HPDE6-E6E7 (cell line): ENCODE results near the gene ELOVL3.
"Not testable (repeated sequence)": the region's sequence is repeated elsewhere in the genome, so short reads cannot be mapped to it uniquely, and the experiment has no call there.

Source experiments
- DNase-seq: peaks from one replicate; pipeline ENCODE4 v3.0.0; 2011; ENCODE audit warnings: missing footprints; ENCODE audit errors: extremely low spot score

The ELOVL3 gene

DNA sequence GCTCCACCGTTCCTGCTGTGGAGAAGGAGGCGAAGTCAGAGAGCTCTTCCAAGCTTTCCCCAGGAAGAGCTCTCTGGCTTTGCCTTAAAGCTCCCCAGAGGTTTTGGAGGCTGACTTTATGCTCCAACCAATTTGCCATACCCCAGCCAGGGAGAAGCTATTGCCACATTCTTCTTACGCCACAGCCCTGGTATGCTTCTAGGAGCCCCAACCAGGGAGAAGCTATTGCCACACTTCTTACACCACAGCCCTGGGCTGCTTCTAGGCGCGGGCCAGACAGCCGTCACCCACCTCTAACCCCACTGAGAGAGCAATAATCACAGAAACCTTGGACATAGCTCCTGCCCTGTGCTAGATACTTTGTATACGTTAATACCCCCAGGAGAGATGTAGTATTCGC is 951 bp downstream of the ELOVL3 start:
- DNase-seq, result no peak

DNA sequence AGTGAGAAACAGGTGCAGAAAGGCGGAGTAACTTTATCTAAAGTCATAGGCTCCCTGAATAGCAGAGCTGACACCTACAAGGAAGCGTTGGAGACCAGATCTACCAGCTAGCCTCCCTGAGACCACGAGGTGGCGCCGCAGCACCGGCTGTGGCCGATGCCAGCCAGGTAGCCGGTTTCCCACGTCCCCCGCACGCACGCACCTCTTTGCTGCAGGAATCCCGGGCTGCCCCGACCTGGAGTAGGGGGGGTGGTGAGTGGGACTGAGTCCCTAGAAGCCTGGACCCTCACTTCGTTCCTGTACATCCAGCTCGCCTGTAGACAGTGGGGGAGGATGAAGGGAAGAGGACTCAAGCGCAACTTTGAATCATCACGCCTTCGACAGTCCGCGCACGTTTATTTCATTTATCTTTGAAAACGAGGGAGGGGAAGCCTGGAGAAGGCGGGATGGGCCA is 3.7 kb downstream of the ELOVL3 start:
- peak; percentile 75 for DNase-seq

- peak; percentile 59 for DNase-seq
These were observed 4.3 kb downstream of the ELOVL3 start for GRCh38 chr10:102230264-102230860.

DNA sequence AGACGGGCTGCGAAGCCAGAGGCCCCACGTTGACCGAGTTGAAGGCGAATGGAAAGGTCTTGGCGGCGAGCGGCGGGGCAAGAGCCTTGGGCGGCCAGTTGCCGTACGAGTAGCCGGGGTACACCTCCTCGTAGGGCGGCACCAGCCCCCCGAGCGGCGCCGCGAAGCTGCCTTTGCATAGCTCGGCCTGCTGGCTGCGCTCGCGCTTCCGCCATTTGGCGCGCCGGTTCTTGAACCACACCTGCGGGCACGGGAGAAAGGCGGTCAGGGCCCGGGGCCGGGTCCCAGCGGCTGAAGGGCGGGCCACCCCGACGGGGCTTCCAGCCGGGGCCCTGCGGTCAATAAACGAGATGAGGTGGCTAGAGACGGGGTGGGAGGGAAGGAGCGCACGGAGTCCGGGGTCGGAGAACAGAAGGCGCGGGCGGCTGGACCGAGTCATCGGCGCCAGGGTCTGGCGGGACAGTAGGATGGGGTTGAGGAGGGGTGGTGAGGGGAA is 4.8 kb downstream of the ELOVL3 start:
- DNase-seq, result peak; percentile 27

- DNase-seq, result peak; percentile 71
These were observed 5.5 kb downstream of the ELOVL3 start for GRCh38 chr10:102231357-102232318.

- no peak for DNase-seq
These were observed 7.9 kb downstream of the ELOVL3 start for GRCh38 chr10:102233997-102234396.

DNA sequence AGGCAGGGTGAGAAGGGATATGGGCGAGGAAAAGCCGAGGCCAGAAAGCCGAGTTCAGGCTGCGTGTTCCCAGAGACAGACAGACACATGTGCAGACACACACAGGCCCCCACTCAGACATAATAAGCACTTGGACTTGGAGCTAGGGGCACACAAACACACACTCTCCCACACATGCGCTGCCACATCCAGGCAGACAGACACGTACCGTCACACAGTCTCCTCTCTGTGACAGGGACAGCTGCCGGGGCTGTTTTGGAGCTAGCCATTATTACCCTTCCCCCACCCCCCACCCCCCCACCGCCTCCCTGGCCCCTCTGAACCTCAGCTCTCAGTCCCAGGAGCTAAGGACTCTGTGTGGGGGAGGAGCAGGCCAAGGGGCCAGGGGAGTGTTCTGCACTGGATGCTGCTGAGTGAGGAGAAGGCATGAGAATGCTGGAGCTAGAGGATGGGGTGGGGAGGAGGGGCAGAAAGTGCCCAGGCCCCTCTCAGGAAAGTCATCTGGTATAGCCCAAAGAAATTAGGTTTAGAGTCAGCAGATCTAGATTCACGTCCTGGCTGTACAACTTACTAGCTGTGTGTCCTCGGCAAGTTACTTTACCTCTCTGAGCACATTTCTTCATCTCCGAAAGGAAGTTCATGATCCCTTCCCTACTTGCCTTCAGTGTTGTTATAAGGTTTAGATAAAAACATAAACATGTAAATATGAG is 8.9 kb downstream of the ELOVL3 start:
- DNase-seq, result no peak

- peak; percentile 80 for DNase-seq
These were observed 9.5 kb downstream of the ELOVL3 start for GRCh38 chr10:102235598-102235920.

DNA sequence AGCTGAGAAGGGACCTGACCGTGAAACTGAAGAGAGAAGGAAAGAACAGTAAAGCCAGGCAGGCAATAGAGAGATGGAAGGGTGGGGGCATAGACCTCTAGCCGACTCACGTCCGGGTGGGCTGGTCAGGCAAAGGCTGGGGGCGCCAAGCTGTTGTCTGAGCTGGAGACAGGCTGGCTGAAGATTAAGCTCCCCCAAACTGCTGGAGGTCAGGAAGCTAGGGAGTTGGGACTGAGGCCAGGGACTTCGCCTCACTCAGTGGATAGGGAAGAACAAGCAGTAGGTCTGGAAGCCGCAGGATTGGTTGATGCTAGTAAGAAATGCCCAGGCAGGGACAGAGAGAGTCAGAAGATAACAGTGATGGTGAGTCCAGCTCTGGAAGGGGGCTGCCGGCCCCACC is 9.9 kb downstream of the ELOVL3 start:
- DNase-seq, result no peak

- no peak for DNase-seq
These were observed 11.7 kb downstream of the ELOVL3 start for GRCh38 chr10:102237711-102238252.

GRCh38 chr10:102240467-102241031 is 14.4 kb downstream of the ELOVL3 start:
- no peak for DNase-seq

GRCh38 chr10:102241032-102241443 is 14.9 kb downstream of the ELOVL3 start:
- DNase-seq, result no peak

DNA sequence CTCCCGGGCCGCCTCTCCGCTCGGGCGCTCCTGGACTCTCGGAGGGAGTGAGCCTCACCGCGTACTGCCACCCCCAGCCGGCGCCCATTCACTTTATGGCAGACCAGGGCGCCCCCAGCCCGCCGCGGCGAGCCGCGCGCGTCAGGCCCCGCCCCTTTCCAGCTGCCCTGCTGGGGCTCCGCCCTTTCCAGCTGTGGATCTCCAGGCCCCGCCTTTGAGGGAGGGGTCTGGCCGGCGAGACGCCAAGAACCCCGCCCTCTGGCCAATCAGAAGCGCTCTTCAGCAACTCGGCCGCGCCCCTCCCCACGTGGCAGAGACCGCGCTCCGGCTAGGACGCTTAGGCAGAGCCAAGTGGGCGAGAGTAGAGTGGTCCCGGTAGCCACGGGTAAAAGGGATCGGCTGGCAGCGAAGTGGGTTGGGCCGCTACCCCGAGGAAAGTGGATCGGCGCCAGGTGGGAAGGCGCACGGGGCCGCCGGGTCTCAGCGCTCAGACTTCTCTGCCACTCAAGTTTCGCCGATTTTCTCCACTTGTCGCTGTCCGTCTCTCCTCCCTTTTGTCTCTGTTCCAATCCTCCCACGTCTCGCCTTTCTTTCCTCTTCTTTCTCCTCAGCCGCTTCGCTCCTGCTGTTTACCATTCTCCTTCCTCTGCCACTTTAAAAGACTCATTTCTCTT is 15.5 kb downstream of the ELOVL3 start, which contains the start of gene PITX3:
Gene PITX3, minus strand, starts transcription at position 69 of the 674 bp plus-strand sequence. CDS start 9,432 bp downstream, outside the sequence.
- DNase-seq, result peak; percentile 87

GRCh38 chr10:102242118-102242485 is 16.0 kb downstream of the ELOVL3 start:
- DNase-seq, result no peak

GRCh38 chr10:102243309-102243708 is 17.2 kb downstream of the ELOVL3 start:
- no peak for DNase-seq

DNA sequence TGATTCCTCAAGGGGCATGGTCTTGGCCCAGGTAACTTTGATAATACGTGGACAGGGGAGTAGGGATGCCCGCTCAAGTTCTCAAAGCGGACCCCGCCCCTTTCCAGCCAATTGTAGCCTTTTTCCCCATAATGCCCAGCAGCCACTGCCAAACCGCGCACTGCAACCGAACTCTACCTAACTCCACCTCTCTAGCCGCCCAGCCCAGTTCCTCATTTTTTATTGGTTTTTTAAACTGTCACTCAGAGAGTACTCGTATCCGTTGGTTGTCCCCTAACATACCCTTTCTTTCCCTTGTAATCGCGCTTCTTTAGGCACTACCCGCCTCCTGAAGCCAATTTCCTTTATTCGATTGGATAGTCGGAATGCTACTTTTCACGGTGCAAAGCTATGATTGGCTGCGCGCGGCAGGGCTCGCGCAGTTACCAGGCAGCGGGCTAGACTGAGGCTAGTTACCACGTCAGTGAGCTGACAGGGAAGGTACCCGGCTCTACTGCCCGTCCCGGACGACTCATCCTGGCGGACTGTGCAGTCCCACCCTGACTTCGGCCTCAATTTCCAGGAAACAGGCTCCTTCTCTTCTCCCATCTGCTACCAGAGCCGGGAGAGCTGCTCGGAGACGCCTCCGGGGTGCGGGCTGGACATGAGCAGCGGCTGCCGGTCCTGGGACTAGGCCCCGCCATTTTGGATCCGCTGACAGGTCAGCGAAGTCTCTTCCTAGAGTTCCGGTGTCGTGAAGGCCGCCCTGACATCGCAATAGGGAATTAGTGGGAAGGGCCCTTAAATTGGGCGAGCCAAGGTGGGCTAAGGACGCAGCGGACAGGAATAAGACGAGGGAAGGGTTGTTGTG is 19.2 kb downstream of the ELOVL3 start, which contains the start of gene GBF1:
Gene GBF1, plus strand, starts transcription at position 451 of the 850 bp plus-strand sequence. CDS start 13,407 bp downstream, outside the sequence.
- DNase-seq, result peak; percentile 99

- DNase-seq, result no peak
These were observed 19.8 kb downstream of the ELOVL3 start for GRCh38 chr10:102245932-102246251.

GRCh38 chr10:102246261-102246660 is 20.2 kb downstream of the ELOVL3 start:
- DNase-seq, result no peak

GRCh38 chr10:102247734-102248133 is 21.6 kb downstream of the ELOVL3 start:
- DNase-seq, result no peak

DNA sequence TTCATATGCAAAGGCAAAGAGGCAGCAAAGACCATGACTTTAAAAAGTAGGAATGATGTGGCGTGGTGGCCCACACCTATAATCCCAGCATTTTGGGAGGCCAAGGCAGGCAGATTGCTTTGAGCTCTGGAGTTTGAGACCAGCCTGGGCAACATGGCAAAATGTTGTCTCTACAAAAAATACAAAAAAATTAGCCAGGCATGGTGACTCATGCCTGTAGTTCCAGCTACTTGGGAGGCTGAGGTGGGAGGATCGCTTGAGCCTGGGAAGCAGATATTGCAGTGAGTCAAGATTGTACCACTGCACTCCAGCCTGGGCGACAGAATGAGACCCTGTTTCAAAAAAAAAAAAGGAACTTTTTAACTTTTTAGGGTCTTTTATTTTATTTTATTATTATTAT is 26.4 kb downstream of the ELOVL3 start:
- DNase-seq, result not testable (repeated sequence)
